Fibroblast of lung (primary cell): ENCODE results near the gene CUBN. TPM values are rescaled to one million over a fixed set of nuclear protein-coding genes. Genes with fewer than 3 reads are reported as not detected.

Experiments
- DNase-seq, 2 donors: peaks; one replicate each; pipeline versions ENCODE4 v3.0.0 to v3.0.0-alpha.2; 2010; ENCODE audit warnings: low read depth in 2 of 2
- H2AFZ ChIP-seq: 2 replicates; pipeline ENCODE4 v1.5.1; 2012; ENCODE audit warnings: low read length, control low read depth, inconsistent platforms
- H3K27ac ChIP-seq: 2 replicates; pipeline ENCODE4 v1.5.1; 2011; ENCODE audit warnings: low read length, control low read depth; ENCODE audit not compliant: insufficient read depth
- H3K27me3 ChIP-seq: 2 replicates; pipeline ENCODE4 v1.5.1; 2011; ENCODE audit warnings: mild to moderate bottlenecking, low read length; ENCODE audit not compliant: control insufficient read depth, insufficient read depth
- H3K36me3 ChIP-seq: 2 replicates; pipeline ENCODE4 v1.5.1; 2011; ENCODE audit warnings: low read length; ENCODE audit not compliant: control insufficient read depth, insufficient read depth
- H3K4me1 ChIP-seq: 2 replicates; pipeline ENCODE4 v1.5.1; 2011; ENCODE audit warnings: low read length; ENCODE audit not compliant: control insufficient read depth, insufficient read depth; ENCODE audit errors: extremely low read depth
- H3K4me2 ChIP-seq: 2 replicates; pipeline ENCODE4 v1.5.1; 2011; ENCODE audit warnings: low read length, control low read depth; ENCODE audit not compliant: insufficient read depth; ENCODE audit errors: extremely low read depth
- H3K4me3 ChIP-seq, 4 experiments: fragments of 200-600 bp in 1 of 4; sonication (generic) in 1 of 4; replicated peaks in 1 of 4; 2 replicates each; pipeline ENCODE4 v1.5.1; 2011 to 2016; ENCODE audit warnings: low read length in 4 of 4, low read depth in 3 of 4, mild to moderate bottlenecking in 3 of 4, control low read depth in 2 of 4, inconsistent platforms in 1 of 4, mixed read lengths in 1 of 4; ENCODE audit not compliant: insufficient read depth in 1 of 4; ENCODE audit errors: control extremely low read depth in 1 of 4
- H3K79me2 ChIP-seq: 2 replicates; pipeline ENCODE4 v1.5.1; 2012; ENCODE audit warnings: mild to moderate bottlenecking, low read length, inconsistent platforms; ENCODE audit not compliant: control insufficient read depth, insufficient read depth
- H3K9ac ChIP-seq: 2 replicates; pipeline ENCODE4 v1.5.1; 2011; ENCODE audit warnings: mild to moderate bottlenecking, low read length, control low read depth; ENCODE audit not compliant: insufficient read depth
- H3K9me3 ChIP-seq: 2 replicates; pipeline ENCODE4 v1.5.1; 2012; ENCODE audit warnings: low read depth, low read length; ENCODE audit not compliant: control insufficient read depth, insufficient read depth
- H4K20me1 ChIP-seq: 2 replicates; pipeline ENCODE4 v1.5.1; 2011; ENCODE audit warnings: low read length; ENCODE audit not compliant: control insufficient read depth, insufficient read depth; ENCODE audit errors: extremely low read depth
- EZH2 ChIP-seq: IDR thresholded peaks from 2 replicates; pipeline ENCODE4 v1.5.1; 2012; ENCODE audit warnings: low read length, control low read depth, mild to moderate bottlenecking; ENCODE audit errors: missing control alignments
- polyA plus RNA-seq, 2 donors: library from polyadenylated mRNA; depleted of rRNA in 1 of 2; stranded (reverse) in 1 of 2; unstranded in 1 of 2; fragments of >200 nt; gene quantifications; 2 replicates each; pipeline ENCODE4 v1.2.1, GENCODE V29; 2011 to 2012; ENCODE audit warnings: missing spikeins in 1 of 2
- total RNA-seq: library from RNA; depleted of rRNA; stranded (reverse); fragments of >200 nt; gene quantifications from 2 replicates; pipeline ENCODE4 v1.2.1, GENCODE V29; 2014
- TF ChIP-seq, protein P1 (sequence below), 2 donors: IDR thresholded peaks in 1 of 2; conservative IDR thresholded peaks in 1 of 2; 1 replicate in 1 of 2; 2 replicates in 1 of 2; pipeline ENCODE4 v1.5.1; 2011 to 2012; ENCODE audit warnings: low read length in 2 of 2, control low read depth in 1 of 2, inconsistent platforms in 1 of 2, low read depth in 1 of 2, mild to moderate bottlenecking in 1 of 2

CUBN gene
- total and polyA plus RNA-seq, 2 donors (not counting 1 experiment from before 2014, with no cell fraction given): 1.3 to 1.5 TPM

DNA sequence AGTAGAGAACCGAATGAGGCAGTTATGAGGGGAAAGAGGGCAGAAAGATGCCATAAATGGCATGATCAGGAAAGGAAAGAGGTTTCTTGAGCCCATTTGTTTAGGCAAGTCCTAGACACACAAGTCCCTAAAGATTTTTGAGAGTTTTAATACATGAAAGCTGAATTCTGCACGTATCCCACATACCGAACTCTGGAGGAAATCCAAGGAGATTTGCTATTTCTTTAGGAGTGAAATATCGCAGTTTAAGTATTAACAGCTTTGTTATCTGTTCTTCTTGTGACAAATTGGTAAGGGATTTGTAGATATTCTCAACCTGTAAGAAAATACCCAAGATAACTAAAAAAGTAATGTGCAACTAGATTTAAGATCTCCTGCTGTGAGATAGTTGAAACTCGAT lies 23.7 kb upstream of the CUBN start:
- Histone ChIP-seq H3K36me3 (no peaks in the 10 kb centered on the region), H3K4me1 (no peaks in the 10 kb centered on the region), H3K79me2 (no peaks in the 10 kb centered on the region), H2AFZ (no peak overlapping the region), H3K9ac (no peak overlapping the region), H3K27ac (no peak overlapping the region), H3K27me3 (no peaks in the 10 kb centered on the region), H3K4me2 (no peak overlapping the region), H3K4me3 (no peak overlapping the region), H3K9me3 (no peaks in the 10 kb centered on the region), H4K20me1 (no peaks in the 10 kb centered on the region)
- TF ChIP-seq EZH2: no peak
- TF ChIP-seq, protein P1, sequence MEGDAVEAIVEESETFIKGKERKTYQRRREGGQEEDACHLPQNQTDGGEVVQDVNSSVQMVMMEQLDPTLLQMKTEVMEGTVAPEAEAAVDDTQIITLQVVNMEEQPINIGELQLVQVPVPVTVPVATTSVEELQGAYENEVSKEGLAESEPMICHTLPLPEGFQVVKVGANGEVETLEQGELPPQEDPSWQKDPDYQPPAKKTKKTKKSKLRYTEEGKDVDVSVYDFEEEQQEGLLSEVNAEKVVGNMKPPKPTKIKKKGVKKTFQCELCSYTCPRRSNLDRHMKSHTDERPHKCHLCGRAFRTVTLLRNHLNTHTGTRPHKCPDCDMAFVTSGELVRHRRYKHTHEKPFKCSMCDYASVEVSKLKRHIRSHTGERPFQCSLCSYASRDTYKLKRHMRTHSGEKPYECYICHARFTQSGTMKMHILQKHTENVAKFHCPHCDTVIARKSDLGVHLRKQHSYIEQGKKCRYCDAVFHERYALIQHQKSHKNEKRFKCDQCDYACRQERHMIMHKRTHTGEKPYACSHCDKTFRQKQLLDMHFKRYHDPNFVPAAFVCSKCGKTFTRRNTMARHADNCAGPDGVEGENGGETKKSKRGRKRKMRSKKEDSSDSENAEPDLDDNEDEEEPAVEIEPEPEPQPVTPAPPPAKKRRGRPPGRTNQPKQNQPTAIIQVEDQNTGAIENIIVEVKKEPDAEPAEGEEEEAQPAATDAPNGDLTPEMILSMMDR (conservative IDR thresholded peaks at IDR 0.05 in 1 of 2, IDR thresholded peaks at IDR 0.05 in 1 of 2; ENCODE audit: low read depth in 1 of 2, low read length in 2 of 2): no peak
- no peak for DNase-seq

DNA sequence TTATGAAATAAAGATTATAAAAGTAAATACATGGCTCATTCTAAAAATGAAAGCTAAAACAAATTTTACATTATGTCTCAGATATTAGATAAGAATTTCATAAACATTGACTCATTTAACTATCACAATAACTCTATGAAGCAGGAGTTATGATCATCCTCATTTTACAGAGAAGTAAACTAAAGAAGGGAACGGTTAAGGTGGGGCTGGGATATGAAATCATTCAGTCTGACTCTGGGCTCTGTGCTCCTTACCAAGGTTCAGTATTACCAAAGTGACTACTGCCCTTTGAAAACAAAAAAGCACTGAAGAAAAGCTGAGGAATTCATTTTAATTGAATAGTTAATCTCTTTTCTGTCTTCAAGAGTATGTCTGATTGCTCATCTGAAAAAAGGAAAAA lies 22.1 kb upstream of the CUBN start:
- TF ChIP-seq, protein P1 (conservative IDR thresholded peaks at IDR 0.05 in 1 of 2, IDR thresholded peaks at IDR 0.05 in 1 of 2; ENCODE audit: low read depth in 1 of 2, low read length in 2 of 2): no peak
- TF ChIP-seq EZH2: no peak
- Histone ChIP-seq H3K27ac (no peak overlapping the region), H3K9me3 (no peaks in the 10 kb centered on the region), H3K36me3 (no peaks in the 10 kb centered on the region), H3K4me3 (no peak overlapping the region), H3K9ac (no peak overlapping the region), H3K4me1 (peaks cover 3% of the 10 kb centered on the region), H4K20me1 (no peaks in the 10 kb centered on the region), H3K27me3 (no peaks in the 10 kb centered on the region), H3K4me2 (no peak overlapping the region), H3K79me2 (no peaks in the 10 kb centered on the region), H2AFZ (no peak overlapping the region)
- DNase-seq: no peak

GRCh38 chr10:17147884-17148489 lies 18.4 kb upstream of the CUBN start:
- Histone ChIP-seq H2AFZ (no peak overlapping the region), H3K36me3 (no peaks in the 10 kb centered on the region), H3K4me3 (no peak overlapping the region), H3K79me2 (no peaks in the 10 kb centered on the region), H4K20me1 (no peaks in the 10 kb centered on the region), H3K27ac (no peak overlapping the region), H3K9me3 (no peaks in the 10 kb centered on the region), H3K27me3 (no peaks in the 10 kb centered on the region), H3K4me1 (peaks cover 3% of the 10 kb centered on the region), H3K4me2 (no peak overlapping the region), H3K9ac (no peak overlapping the region)
- peak in 1 of 2 donors; percentile 77 for DNase-seq
- TF ChIP-seq EZH2: no peak
- TF ChIP-seq, protein P1 (conservative IDR thresholded peaks at IDR 0.05 in 1 of 2, IDR thresholded peaks at IDR 0.05 in 1 of 2; ENCODE audit: low read depth in 1 of 2, low read length in 2 of 2): no peak
